NCI-H1694 treated with DMSO at 0.1 percent for 48 hours (cell line): ENCODE results near the gene PDE6C.
"Not testable (repeated sequence)": the region's sequence is repeated elsewhere in the genome, so short reads cannot be mapped to it uniquely, and the experiment has no call there.

Experiments used
- DNase-seq: peaks from one replicate; lab custom pipeline; 2025; lab: John Stamatoyannopoulos, UW

The PDE6C gene

GRCh38 chr10:93630625-93631557, 18.6 kb downstream of the PDE6C start:
- peak; percentile 56 for DNase-seq

GRCh38 chr10:93639791-93640190, 27.5 kb downstream of the PDE6C start:
- no peak for DNase-seq

GRCh38 chr10:93652857-93653256, 40.5 kb downstream of the PDE6C start:
- no peak for DNase-seq

- DNase-seq = no peak
Measured at GRCh38 chr10:93654201-93654600, 41.9 kb downstream of the PDE6C start.

GRCh38 chr10:93656155-93656554, 43.8 kb downstream of the PDE6C start:
- no peak for DNase-seq

- no peak for DNase-seq
Measured at GRCh38 chr10:93657757-93658156, 45.4 kb downstream of the PDE6C start.

GRCh38 chr10:93666030-93666429, 53.7 kb downstream of the PDE6C start:
- DNase-seq = no peak

GRCh38 chr10:93667795-93668194, 55.5 kb downstream of the PDE6C start:
- DNase-seq = no peak

GRCh38 chr10:93670372-93670771, 58.0 kb downstream of the PDE6C start:
- no peak for DNase-seq

- no peak for DNase-seq
Measured at GRCh38 chr10:93671042-93671441, 58.7 kb downstream of the PDE6C start.

- no peak for DNase-seq
Measured at GRCh38 chr10:93672022-93672678, 59.8 kb downstream of the PDE6C start.

GRCh38 chr10:93672890-93673289, 60.6 kb downstream of the PDE6C start:
- DNase-seq = no peak

- no peak for DNase-seq
Measured at GRCh38 chr10:93673791-93674190, 61.5 kb downstream of the PDE6C start.

GRCh38 chr10:93678386-93678785, 66.0 kb downstream of the PDE6C start:
- no peak for DNase-seq

- no peak for DNase-seq
Measured at GRCh38 chr10:93678805-93679587, 66.7 kb downstream of the PDE6C start.

- DNase-seq = peak; percentile 71
Measured at GRCh38 chr10:93680412-93681047, 68.2 kb downstream of the PDE6C start.

GRCh38 chr10:93687737-93688136, 75.4 kb downstream of the PDE6C start:
- DNase-seq = no peak

GRCh38 chr10:93695740-93696139, 83.4 kb downstream of the PDE6C start:
- DNase-seq = peak; percentile 94

- not testable (repeated sequence) for DNase-seq
Measured at GRCh38 chr10:93696582-93696981, 84.2 kb downstream of the PDE6C start.

- DNase-seq = no peak
Measured at GRCh38 chr10:93697207-93697606, 84.9 kb downstream of the PDE6C start.

- DNase-seq = peak; percentile 15
Measured at GRCh38 chr10:93701866-93702209, 89.5 kb downstream of the PDE6C start.
